GM19324 (cell line): ENCODE results near the gene RPTOR.

ENCODE experiments used
- ATAC-seq: cut with Tn5 transposase; IDR thresholded peaks from one replicate; pipeline ENCODE4 v1.9.1; 2021; ENCODE audit warnings: mild to moderate bottlenecking, moderate library complexity; ENCODE audit not compliant: unreplicated experiment, low FRiP score

The RPTOR gene

DNA sequence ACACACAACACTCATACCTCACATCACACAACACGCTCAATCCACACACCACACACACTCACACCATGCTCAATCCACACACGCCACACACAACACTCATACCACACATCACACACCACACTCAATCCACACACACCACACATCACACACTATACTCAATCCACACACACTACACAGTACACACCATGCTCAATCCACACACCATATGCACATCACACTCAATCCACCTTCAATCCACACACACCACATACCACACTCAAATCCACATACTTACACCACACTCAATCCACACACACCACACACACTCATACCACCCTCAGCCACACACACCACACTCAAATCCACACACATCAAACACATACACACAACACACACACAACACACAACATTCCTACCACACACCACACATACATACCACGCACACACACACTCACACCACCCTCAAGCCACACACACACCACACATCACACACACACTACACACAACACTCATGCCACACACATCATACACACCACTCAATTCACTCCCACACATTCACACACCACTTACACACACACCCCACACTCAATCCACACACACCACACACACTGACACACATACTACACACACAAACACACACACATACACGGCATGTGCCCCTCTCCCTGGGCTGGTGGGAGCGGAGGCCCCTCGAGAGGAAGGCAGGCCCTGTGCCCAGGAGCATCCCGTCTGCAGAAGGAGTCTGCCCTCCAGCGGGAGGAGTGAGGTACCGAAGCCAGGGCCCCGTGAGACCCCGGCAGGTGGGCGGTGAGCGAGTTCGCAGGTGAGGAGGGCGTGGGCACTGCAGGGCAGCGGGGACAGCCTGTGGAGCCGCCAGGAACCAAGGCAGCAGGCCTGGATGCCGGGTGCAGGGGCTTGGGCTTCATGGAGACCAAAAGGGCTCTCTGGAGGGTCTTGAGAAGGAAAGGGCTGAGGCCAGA lies 33.1 kb upstream of the RPTOR start:
- no peak for ATAC-seq

DNA sequence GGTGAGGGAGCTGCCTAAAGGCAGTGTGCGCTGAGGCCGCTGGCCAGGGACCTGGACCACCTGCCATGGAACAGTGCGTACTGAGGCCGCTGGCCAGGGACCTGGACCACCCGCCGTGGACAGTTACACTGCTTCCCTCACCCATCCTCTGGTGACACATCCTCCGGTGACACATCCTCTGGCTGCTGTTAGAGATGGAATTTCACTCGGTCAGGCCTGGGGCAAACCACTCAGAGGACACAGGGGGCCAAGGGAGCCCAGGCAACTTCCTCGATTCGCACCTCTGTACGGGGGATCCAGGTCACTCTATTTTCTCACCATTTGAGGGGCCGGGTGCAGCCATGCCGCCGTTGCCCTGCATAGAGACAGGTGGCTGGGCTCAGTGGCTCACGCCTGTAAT lies 32.4 kb upstream of the RPTOR start:
- no peak for ATAC-seq

DNA sequence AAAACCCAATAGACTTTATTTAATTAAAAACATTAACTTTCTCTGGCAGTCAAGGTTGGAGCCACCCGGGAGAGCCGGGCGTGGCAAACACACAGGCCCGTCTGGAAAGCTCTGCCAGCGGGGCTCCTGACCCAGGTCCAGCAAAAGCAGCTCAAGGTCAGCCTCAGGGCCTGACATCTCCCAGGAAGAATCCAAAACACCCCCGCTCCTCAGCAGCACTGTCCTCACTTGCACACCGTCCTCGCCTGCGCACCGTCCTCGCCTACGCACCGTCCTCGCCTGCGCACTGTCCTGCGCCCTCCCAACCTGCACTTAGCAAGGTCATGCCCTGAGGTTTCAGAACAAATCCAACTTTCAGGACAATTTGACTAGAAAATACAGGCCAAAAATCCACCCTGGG lies 31.4 kb upstream of the RPTOR start:
- ATAC-seq = no peak

DNA sequence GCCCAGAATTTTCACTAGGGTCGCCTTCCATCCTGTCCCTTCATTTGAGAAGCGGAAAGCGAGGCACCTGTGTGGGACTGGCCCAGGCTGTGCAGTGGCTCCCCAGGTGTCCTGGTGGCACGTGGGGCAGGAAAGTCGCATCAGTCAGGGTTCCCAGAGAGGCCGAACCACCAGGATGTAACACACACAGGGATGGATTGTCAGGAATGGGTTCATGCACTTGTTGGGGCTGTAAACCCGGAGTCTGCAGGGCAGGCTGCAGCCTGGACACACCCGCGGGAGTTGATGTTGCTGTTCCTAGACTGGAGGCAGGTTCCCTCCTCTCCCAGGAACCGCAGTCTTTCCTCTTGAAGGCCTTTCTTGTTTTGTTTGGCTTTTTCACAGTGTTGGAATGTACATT lies 30.7 kb upstream of the RPTOR start:
- no peak for ATAC-seq

DNA sequence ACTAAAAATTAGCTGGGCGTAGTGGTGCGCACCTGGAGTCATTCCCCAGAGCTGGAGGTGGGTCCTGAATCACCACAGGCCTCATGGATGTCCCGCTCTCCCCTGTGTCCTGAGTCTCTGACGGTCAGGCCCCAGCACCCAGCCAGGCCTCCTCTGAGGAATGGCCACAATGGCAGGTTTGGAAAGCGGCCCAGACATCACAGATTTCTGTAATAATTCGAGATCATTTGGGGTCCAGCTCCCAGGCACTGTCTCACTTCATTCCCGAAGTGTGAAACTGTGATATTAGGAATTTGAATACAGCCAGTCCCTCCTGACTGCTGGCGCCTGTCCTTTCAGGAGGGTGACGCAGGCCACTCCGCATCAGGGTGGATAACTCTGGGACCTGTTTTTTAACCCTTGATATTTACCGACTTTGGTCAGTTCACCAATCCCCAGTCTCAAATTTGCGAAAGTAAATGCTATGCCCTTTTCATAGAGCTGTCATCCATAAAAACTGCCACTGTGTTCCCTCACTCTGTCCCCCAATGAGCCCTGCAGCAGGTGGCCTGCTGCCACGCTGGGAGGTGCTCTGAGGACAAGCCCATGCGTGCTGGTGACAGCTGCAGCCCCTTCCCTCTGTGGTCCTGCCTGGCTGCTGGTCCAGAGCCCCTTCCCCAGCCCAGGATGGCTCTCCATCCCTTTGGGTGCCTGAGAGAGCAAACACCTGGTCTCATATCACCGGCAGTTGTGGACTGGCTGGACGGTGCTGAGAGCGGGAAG lies 28.3 kb upstream of the RPTOR start:
- ATAC-seq = no peak

DNA sequence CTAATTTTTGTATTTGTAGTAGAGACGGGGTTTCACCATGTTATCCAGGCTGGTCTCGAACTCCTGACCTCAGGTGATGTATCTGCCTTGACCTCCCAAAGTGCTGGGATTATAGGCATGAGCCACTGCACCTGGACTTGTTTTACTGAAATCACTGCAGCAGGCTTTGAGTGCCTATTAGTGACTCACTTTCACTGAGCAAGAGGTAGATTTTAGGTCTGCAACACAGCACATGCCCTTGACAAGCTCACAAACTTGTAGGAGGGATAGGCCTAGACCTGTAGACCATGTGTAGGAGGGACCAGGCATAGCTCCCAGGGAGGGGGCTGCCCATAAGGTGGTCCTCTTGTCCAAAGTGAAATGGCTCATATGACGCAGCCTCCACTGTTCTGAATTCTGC lies 27.0 kb upstream of the RPTOR start:
- ATAC-seq = no peak

DNA sequence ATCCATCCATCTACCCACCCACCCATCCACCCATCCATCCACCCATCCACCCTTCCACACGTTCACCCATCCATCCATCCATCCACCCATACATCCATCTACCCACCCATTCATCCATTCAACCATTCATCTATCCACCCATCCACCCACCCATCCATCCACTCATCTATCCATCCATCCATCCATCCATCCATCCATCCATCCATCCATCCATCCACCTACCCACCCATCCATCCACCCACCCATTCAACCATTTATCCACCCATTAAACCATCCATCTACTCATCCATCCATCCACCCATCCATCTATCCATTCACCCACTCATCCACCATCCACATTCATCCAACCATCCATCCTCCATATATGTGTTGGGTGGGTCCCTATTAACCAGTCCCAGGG lies 26.2 kb upstream of the RPTOR start:
- no peak for ATAC-seq

DNA sequence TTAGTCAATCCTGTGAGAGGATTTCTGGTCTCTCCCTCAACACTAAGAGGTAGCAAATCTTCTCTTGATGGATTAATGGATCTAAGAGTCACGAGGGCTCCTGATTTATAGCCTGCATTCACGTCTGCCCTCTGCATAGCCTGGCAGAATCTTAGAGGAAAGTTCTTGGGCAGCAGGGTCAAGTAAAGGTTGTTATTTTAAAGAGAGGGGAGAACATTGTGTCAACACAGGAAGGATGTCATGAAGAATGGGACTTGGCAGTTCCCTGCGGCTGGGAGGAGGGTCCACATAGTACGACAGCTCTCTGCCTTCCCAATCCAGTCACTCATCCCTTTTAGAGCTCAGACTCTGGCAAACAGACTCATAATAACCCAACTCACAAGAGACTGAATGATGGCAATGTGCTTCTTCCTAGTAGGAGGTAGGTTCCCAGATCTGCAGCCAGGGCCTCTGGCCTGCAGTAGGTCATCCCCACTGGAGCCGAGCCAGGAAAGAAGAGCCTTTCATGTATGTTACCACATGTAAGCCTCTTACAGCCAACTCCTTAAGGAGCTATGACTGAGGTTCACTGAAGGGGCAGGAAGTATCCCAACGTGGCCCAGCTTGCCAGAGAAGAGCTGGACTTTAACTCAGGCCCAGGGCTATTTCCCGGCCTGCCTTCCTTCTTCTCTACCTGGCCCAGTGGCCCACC lies 25.4 kb upstream of the RPTOR start:
- no peak for ATAC-seq

DNA sequence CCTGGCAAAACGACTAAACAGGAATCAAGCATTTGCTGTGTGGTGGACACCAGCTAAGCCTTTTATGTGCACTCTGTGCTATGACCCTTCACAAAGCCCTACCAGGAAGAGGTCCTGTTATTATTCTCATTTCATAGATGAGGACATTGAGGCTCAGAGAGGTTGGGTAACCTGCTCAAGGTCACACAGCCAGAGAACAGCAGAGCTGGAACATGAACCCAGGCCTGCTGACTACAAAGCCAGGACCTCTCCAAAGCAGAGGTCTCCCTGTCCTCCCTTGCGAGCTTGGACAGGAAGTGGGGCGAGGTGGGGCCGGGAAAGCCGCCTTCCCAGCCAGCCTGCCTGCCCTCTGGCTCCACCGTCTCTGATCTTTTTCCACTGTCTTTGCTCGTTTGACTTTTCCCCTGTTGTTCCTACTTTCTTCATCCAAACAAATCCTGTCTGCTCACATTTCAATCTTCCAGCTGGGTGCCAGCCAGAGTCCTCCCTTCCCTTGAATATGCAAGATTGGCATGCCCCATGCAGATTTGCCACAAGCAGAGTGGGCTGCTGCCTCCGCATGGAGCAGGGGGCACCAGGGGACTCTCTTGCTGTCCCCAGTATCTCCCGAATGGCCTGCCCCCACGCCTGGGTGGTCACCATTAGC lies 23.7 kb upstream of the RPTOR start:
- no peak for ATAC-seq

DNA sequence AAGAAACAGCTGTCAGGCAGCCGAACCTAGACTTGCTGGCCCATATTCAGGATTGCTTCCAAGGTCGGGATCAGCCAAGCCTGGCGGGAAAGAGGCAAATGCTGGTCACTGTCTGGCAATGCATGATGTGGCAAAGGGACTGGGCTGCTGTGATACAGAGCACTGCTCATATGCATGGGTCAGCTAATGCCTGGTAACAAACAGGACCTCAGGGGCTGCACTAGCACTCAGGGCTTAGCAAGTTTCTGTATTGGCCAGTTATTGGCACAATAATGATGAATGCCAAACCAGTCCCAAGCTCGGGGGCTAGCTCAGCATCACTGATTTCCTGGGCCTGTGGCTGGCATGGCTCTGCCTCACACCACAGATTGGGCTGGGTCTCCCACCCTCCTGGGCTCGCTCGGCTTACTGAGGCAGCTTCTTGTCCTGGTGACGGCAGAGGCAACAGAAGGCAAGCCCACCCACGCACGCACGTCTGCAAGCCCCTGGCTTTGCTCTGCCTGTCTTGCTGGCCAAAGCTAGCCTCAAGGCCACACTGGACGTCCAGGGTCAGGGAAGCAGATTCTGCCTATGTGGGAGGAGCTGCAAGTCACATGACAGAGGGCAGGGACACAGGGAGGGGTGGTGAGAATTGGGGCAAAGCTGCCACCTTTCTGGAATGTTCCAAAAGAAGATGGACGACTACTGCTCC lies 21.4 kb upstream of the RPTOR start:
- ATAC-seq = no peak

DNA sequence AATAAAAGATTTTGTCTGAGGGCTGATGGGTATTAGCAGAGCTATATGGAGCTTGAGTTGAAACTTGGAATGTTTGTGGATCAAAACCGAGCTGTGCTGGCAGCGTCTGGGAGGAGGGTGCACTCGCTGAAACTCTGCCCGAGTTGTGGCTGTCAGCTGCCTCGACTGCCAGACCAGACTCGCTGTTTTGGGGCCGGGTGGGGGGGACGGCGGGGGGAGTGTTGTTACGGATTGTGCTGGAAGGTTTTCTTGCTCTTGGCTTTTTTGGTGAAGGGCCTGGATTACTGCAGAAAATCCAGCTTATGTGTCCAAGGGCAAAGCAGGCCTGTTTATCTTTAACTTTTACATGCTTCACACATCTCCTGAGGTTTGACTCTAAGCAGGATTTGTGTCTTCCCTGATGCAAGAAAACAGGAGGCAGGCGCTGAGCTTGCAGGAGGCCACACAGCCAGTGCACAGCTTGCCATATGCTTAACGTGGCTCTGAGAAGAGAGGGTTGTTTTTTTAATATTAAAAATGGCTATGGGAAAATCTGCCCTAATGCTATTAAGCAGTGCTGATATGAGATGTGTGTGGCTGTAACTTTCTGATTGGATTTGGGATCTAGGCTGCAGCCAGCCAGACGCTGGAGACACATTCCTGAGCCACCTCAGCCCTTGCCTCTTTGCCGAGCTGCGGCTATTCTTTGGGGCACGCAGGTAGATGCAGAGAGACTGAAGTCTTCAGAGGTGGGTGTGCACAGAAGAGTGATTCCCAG lies 20.5 kb upstream of the RPTOR start:
- ATAC-seq = no peak

DNA sequence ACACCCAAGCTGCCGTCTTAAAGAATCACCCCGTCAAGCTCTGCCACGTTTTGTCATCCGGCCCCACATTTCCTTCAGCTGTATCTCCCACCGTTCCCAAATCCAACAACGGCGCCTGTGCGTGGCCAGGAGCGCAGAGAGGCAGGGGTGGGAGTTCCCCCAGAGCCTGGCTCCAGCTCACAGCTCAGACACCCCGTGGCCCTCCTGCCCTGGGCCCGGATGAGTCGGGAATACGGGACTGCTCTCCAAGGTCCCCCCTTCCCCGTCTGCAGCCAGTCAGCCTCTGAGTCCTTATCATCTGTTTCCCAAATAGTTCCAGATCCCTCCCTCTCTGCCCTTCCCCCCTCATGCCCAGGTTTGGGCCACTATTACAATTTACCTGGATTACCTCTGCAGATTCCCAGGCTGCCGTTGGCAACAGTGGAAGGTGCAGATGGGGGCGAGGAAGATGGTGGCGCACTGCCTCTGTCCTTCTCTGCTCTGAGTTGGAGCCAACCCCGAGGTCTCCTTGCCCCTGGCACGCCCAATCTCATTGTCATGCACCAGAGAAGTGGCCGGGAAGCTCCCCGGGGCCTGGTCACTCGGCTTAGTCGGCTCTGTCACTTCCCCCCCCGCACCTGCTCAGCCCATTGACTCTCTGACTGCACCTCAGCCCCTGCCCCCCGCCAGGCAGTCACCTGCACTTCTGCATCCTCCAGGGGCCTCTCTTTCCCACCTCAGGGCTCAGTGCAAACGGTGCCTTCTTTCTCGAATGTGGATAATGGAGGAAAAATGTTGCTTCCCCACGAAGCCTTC lies 18.3 kb upstream of the RPTOR start:
- ATAC-seq = no peak

DNA sequence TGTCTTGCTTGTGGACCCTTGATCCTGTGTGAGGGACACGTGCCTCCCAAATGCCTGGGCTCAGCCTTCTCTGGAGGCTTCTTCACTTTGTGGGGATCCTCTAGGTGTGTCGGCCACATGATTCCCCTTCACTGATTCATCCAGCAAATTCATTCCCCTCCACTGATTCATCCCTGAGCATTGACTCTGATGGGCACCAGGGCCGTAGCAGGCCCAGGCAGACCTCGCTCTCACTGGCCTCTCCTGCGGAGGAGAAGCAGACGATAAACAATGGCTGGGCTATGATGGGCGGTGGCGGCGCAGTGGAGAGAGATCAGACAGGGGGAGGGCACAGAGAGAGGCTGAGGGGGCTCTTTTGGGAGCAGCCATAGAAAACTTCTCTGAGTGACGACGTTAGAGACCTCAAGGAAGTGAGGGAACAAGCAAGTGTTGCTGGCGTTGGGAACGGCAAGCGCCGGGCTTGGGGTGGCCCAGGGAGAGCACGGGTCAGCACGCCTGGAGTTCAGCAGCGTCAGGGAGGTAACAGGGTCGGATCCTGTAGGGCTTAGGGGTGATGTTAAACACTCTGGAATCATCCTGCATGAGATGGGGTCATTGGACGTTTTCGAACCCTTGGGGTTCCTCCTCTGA lies 17.5 kb upstream of the RPTOR start:
- ATAC-seq = no peak

DNA sequence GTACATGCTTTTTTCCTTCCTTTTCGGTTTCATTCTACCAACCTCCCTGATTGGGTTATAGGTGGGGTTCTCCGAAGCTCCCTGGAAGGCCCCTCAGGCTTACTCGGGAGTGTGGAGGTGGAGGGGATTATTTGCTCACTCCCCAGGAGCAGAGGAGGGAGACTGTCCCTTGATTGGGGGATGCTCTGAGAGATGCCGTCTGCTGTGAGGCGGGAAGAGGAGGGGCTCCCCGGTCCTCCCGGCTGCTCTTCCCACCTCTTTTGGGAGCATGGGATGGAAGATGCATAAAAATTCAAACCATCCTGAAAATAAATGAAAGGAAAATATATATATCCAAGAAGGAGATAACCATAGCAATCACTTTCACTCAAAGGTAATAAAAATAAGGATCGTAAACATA lies 16.1 kb upstream of the RPTOR start:
- no peak for ATAC-seq

DNA sequence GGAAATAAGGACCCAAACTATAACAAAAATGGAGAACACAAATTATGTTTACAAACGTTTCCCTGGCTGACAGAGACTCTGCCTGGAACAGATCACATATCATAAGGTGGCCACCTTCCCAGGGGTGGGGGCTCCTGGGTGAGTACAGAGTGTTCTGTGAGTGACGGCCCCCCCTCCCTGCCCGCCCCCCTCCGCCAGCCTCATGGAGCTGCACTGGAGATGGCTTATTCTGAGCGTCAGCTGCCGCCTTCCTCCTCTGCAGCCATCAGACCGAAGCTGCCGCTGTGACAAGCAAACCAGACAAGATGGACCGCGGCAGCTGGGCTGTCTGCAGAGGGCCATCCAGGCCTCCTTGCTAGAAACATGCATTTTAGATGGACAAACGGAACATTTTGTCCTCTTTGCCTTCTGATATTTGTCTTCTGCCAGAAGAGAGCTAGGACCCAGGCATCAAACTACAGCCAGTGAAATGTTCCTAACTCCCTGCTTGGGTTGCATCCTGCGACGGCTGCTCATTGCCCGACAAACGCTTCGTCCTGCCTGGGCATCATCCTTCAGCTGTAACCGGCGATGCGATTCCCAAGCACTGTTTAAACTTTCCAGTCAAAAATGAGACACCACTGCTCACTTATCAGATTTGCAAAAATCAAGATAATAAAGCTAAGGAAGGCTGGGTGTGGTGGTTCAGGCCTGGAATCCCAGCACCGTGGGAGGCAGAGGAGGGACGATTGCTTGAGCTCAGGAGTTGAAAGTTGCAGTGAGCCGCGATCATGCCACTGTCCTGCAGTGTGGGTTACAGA lies 15.3 kb upstream of the RPTOR start:
- ATAC-seq = no peak

DNA sequence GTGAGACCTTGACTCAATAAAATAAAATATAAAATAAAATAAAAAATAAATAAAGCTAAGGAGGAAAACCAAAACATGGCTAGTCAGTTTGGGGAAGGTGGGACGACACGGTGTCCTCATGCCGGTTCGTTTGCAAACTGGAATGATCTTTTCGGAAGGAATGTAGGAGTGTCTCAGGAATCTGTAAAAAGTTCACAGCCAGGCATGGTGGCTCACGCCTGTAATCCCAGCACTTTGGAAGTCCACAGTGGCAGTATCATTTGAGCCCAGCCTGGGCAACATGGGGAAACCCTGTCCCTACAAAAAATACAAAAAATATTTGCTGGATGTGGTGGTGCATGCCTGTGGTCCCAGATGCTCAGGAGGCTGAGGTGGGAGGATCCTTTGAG lies 14.7 kb upstream of the RPTOR start:
- ATAC-seq = no peak

DNA sequence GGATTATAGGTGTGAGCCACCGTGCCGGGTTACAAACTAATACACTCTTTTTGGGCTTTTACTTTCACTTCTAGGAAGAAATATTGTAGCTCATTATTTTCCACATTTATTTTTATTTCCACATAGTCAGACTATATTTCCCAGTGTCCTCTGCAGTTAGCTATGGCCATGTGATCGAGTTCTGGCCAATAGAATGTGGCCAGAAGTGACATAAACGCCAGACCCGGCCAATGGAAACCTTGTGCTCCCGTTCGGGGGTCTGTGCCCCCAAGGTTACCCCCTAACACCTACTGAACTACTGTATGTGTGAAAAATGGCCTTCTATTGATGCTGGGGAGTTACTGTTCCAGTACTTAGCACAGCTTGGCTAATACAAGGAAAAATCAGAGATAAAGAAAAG lies 13.2 kb upstream of the RPTOR start:
- ATAC-seq = no peak
